NCI-H2107 (cell line): ENCODE measurements around the gene TENM4.
"Not testable (repeated sequence)": the region's sequence is repeated elsewhere in the genome, so short reads cannot be mapped to it uniquely, and the experiment has no call there.

Experiments used
- DNase-seq: peaks from one replicate; lab custom pipeline; 2025; lab: John Stamatoyannopoulos, UW

The TENM4 gene

GRCh38 chr11:79019277-79019676 lies 421.6 kb downstream of the TENM4 start:
- no peak for DNase-seq

DNA sequence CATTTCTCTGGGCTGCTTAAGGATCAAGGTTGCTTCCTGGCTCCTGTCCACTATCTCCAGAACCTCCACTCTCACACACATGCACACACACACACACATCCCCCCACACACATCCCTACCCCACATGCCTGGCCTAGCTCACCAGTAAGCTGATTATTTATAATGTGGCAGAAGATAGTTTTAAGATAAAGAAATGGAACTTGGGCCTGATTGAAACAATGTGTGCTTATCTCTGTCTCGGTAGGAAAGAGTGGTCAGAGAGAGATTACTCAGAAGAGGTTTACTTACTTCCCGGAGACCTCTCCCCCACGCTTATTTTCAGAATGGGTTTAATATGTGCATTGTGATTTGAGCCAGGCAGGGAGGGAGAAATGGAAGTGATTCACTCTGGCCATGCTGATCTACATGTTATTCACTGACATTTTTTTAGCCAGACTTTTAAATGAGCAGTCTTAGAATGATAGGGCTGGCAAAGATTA lies 422.4 kb downstream of the TENM4 start:
- DNase-seq, result no peak

- no peak for DNase-seq
Measured at GRCh38 chr11:79017811-79018210, 423.0 kb downstream of the TENM4 start.

GRCh38 chr11:79013509-79013908 lies 427.3 kb downstream of the TENM4 start:
- DNase-seq, result no peak

DNA sequence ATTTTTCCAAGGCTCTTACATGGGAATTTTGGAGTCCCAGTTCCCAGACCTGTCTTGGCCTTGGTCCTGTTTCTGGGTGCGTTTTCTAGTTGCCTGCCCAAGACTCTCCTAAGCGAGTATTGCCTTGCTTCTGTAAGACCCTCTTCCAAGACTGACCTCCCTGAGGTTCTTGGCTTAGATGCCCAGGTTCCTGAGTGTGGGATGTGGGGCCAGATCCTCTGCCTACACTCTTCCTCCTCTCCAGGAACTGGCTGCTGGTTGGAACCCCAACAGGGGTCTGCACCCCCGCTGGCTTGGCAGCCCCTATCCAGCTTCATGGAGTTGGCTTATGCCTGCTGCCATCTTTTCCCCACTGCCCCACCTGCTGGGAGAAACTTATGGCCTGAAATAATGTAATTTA lies 429.5 kb downstream of the TENM4 start:
- no peak for DNase-seq

GRCh38 chr11:79007771-79008402 lies 432.9 kb downstream of the TENM4 start:
- no peak for DNase-seq

DNA sequence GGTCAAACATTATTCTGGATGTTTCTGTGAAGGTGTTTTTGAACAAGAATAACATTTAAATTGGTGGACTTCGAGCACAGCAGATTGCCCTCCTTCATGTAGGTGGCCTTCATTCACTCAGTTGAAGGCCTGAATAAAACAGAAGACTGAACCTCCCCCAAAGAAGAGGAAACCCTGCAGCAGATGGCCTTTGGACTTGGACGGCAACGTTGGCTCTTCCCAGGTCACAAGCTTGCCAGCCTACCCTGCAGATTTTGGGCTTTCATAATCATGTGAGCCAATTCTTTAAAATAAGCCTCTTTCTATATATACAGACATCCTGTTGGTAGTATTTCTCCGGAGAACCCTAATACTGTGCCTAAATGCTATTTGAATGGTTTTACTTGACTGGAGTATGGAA lies 434.0 kb downstream of the TENM4 start:
- no peak for DNase-seq

GRCh38 chr11:78996007-78996406 lies 444.8 kb downstream of the TENM4 start:
- no peak for DNase-seq

- no peak for DNase-seq
Measured at GRCh38 chr11:78995171-78995570, 445.7 kb downstream of the TENM4 start.

DNA sequence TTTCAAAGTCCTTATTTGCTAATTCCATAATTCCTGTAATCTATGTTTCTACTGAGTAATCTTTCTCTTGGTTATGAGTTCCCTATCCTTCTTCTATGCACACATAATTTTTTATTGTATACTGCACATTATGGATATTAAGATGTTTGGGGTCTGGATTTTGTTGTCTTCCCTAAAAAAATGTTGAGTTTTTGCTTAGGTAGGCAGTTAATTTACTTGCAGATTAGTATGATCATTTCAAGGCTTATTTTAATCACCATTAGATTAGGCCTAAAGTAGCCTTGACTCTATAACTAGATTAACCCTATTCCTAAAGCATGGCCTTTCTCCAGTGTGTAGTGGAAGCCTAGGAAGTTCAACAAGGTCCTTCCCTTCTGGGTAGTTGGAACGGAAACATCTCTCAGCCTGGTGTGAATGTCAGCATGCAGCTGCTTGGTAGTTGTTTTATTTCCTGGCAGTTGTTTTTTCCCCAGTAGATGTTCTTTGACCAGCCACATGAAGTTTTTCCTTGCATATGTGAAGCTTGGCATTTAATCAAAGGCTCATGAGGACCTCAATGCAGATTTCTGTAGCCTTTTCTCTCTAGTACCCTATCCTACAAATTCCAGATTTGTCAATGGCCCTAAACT lies 446.9 kb downstream of the TENM4 start:
- DNase-seq, result no peak

DNA sequence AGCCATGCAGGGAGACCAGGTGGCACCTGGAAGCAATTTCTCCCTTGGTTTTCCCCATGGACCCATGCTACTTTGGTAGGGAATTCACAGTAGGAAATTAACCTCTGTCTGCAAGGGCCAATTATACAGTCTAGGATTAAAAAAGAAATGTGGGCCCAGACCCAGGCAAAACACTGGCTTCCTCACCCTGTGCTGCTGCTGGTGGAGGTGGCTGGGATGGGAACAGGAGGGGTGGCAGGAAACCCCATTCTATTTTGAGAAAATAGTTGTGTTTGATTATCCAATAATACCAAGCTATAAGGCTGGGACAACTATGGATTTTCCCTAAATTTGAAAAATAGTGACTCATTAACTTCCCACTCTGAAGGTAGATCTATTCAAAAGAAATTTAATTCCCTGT lies 449.1 kb downstream of the TENM4 start:
- DNase-seq, result no peak

- DNase-seq, result no peak
Measured at GRCh38 chr11:78990261-78990660, 450.6 kb downstream of the TENM4 start.

- DNase-seq, result no peak
Measured at GRCh38 chr11:78987748-78988147, 453.1 kb downstream of the TENM4 start.

DNA sequence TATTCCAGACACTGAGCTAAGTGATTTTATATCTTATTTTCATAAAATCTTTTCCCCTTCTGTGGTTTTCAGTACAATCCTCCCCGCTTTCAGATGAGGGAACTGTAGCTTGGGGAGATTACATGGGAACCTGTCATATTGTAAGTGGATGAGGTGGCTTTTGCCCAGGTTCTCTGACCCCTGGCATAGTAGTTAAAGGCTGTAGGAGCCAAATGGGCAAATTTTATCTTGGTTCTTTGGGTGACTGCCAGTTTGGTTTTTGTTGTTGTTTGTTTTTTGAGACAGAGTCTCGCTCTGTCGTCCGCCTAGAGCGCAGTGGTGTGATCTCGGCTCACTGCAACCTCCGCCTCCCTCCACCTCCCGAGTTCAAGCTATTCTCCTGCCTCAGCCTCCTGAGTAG lies 454.5 kb downstream of the TENM4 start:
- no peak for DNase-seq

GRCh38 chr11:78985663-78986062 lies 455.2 kb downstream of the TENM4 start:
- DNase-seq, result no peak

DNA sequence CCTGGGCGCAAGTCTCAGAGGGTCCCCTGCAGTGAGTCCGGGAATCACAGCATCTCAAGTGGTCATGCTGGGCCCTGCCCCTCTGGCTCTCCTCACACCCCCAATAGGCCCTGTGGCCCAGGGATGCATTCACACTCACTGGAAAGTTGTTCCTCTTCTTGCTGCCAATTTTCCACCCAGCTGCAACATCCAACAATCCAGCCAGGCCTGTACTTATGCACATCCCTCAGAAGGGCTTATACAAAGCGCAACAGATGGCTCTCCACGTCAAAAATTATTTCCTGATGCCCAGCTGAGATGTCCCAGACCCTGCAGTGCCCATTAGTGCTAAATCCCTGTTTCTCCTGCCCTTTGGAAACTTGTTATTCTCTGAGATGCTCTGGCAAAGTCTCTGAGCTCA lies 458.4 kb downstream of the TENM4 start:
- no peak for DNase-seq

DNA sequence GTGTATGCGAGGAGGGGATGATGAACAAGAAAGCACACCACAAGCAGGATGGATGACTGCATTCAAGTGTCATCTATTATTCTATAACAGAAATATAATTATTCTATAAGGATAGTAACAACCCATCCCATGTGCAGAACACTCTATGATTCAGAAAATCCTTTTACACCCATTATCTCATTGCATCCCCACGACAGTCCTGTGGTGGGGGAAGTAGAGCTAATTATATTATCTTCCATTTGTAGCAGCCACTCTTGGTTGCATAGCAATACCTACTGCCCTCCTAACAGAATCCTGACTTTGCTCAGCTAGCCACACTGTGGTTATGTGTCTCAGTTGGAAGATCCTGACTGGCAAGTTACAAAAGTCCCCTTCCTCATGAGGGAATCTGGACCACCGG lies 459.7 kb downstream of the TENM4 start:
- no peak for DNase-seq

GRCh38 chr11:78978831-78979230 lies 462.0 kb downstream of the TENM4 start:
- no peak for DNase-seq

DNA sequence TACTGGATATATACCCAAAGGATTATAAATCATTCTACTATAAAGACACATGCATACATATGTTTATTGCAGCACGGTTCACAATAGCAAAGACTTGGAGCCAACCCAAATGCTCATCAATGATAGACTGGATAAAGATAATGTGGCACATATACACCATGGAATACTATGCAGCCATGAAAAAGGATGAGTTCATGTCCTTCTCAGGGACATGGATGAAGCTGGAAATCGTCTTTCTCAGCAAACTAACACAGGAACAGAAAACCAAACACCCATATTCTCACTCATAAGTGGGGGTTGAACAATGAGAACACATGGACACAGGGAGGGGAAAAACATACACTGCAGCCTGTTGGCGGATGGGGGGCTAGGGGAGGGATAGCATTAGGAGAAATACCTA lies 463.0 kb downstream of the TENM4 start:
- not testable (repeated sequence) for DNase-seq

DNA sequence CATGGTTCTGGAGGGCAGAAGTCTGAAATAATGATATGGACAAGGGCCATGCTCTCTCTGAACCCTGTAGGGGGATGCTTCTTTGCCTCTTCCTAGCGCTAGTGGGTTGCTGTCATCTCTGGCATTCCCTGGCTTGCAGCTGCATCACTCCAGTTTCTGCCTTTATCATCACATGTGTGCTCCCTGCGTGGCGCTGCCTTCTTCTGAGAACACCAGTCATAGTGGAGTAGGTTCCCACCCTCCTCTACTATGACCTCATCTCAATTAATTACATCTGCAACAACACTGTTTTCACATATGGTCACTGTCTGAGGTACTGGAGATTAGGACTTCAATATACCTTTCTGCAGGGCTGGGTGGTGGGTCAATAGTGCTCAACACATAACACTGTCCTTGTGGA lies 463.8 kb downstream of the TENM4 start:
- no peak for DNase-seq

GRCh38 chr11:78975081-78975480 lies 465.7 kb downstream of the TENM4 start:
- no peak for DNase-seq

DNA sequence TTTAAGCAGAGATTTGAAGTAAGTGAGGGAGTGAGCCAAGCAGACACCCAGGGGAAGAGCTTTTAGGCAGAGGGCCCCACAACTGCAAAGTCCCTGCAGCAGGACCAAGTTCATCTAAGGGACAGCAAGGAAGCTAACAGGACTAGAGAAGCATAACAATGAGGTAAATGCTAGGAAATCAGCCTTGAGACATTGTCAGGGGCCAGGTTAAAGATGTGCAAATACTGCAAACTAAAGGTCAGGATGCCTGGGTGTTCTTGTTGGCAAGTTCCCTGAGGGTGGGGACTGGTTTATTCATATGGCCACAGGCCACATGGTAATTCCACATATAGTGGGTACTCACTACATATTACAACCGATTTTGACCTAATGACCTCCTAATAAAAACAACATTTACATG lies 467.0 kb downstream of the TENM4 start:
- DNase-seq, result no peak

- DNase-seq, result no peak
Measured at GRCh38 chr11:78972590-78972989, 468.2 kb downstream of the TENM4 start.

- no peak for DNase-seq
Measured at GRCh38 chr11:78972177-78972576, 468.7 kb downstream of the TENM4 start.
